ENCODE data around the gene IL2RA. TPM values are rescaled to one million over a fixed set of nuclear protein-coding genes. Genes with fewer than 3 reads are reported as not detected.

Gene IL2RA
- total RNA-seq, 4 donors from 2014 or later = 0.70 to 3.8 (median 3.0) TPM; not detected in 1

- no peaks in the 10 kb centered on the region for H3K36me3 ChIP-seq
- no peaks in the 10 kb centered on the region for H3K9me3 ChIP-seq
- DNase-seq = no peak
- TF ChIP-seq POLR2A (IDR thresholded peaks at IDR 0.05) (no peak), CTCF (IDR thresholded peaks at IDR 0.05) (no peak)
- H3K4me1 ChIP-seq = peaks cover 8 to 16% (median 9%) of the 10 kb centered on the region in 3 donors
- H3K4me3 ChIP-seq = no peak overlapping the region
- intact Hi-C loops (cut with DNase I) = no loop called here
- peaks cover 0 to 20% (median 0%) of the 10 kb centered on the region in 4 donors for H3K27me3 ChIP-seq
- H3K27ac ChIP-seq = peak overlapping the region in 1 of 4 donors; percentile 11
- WGBS, 2 donors = 80 to 82% methylated on average over 9 of the region's 9 CpGs
Measured at GRCh38 chr10:6082496-6083395, 20.6 kb upstream of the IL2RA start.

- Histone ChIP-seq H3K4me1 (peaks cover 0 to 5% (median 5%) of the 10 kb centered on the region in 3 donors), H3K9me3 (no peaks in the 10 kb centered on the region), H3K27ac (no peak overlapping the region), H3K36me3 (no peaks in the 10 kb centered on the region), H3K4me3 (no peak overlapping the region), H3K27me3 (peaks cover 0 to 33% (median 0%) of the 10 kb centered on the region in 4 donors)
- intact Hi-C loops (cut with DNase I) = no loop called here
- 63 to 68% methylated on average over 4 of the region's 4 CpGs for WGBS, 2 donors
- no peak for DNase-seq
- TF ChIP-seq CTCF (IDR thresholded peaks at IDR 0.05) = no peak
- TF ChIP-seq POLR2A (IDR thresholded peaks at IDR 0.05) = no peak
Measured at GRCh38 chr10:6080417-6080973, 18.3 kb upstream of the IL2RA start.

DNA sequence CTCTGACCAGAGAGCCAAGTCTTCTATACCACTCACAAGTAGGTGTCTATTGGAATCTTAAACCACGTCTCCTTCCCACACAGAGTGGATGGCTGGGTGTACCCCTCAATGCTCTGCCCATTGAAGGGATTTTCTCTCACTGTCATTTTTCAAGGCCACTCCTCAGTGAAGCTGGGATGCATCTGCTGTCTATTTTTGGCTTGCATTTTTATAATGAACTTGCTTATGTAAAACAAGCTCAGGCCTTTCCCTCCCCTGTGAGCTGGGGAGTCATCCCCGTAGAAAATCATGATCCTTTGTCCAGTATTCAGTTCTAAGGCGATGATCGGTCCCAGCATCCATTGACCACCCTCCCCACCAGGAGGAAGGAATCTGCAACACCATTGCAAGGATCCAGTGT, 16.9 kb upstream of the IL2RA start:
- no peak for TF ChIP-seq POLR2A (IDR thresholded peaks at IDR 0.05)
- TF ChIP-seq CTCF (IDR thresholded peaks at IDR 0.05) = no peak
- H3K36me3 ChIP-seq = no peaks in the 10 kb centered on the region
- 83 to 88% methylated on average over 3 to 4 of the region's 4 CpGs for WGBS, 2 donors
- H3K4me1 ChIP-seq = peaks cover 0 to 5% (median 3%) of the 10 kb centered on the region in 3 donors
- H3K27me3 ChIP-seq = peaks cover 0 to 48% (median 0%) of the 10 kb centered on the region in 4 donors
- no peak overlapping the region for H3K27ac ChIP-seq
- intact Hi-C loops (cut with DNase I) = no loop called here
- H3K9me3 ChIP-seq = no peaks in the 10 kb centered on the region
- DNase-seq = no peak
- H3K4me3 ChIP-seq = no peak overlapping the region

GRCh38 chr10:6077071-6077675, 15.0 kb upstream of the IL2RA start:
- TF ChIP-seq POLR2A (IDR thresholded peaks at IDR 0.05) (no peak), CTCF (IDR thresholded peaks at IDR 0.05) (no peak)
- no peak for DNase-seq
- no peak overlapping the region for H3K4me3 ChIP-seq
- H3K4me1 ChIP-seq = peaks cover 0 to under 1% (median 0%) of the 10 kb centered on the region in 3 donors
- WGBS, 2 donors = 58 to 89% methylated on average over 4 to 9 of the region's 12 CpGs
- no peaks in the 10 kb centered on the region for H3K36me3 ChIP-seq
- intact Hi-C loops (cut with DNase I) = no loop called here
- H3K27ac ChIP-seq = no peak overlapping the region
- H3K9me3 ChIP-seq = no peaks in the 10 kb centered on the region
- H3K27me3 ChIP-seq = peaks cover 0 to 41% (median 0%) of the 10 kb centered on the region in 4 donors
